Loucy (cell line): Measurements from ENCODE around the gene PRKN.

Source experiments
- H2AFZ ChIP-seq: fragments of 200-600 bp; sonication (generic); 2 replicates; pipeline ENCODE4 v1.6.0; 2016; ENCODE audit warnings: antibody characterized with exemption, mild to moderate bottlenecking, low read length, moderate library complexity
- H3F3A ChIP-seq: fragments of 200-600 bp; 2 replicates; pipeline ENCODE4 v1.6.0; 2016; ENCODE audit warnings: antibody characterized with exemption, low read depth, mild to moderate bottlenecking
- H3K27me3 ChIP-seq: fragments of 200-600 bp; sonication (generic); 2 replicates; pipeline ENCODE4 v1.6.1; 2014; ENCODE audit warnings: low read length, mild to moderate bottlenecking; ENCODE audit not compliant: insufficient read depth, poor library complexity, severe bottlenecking
- H3K36me3 ChIP-seq: fragments of 200-600 bp; sonication (generic); 2 replicates; pipeline ENCODE4 v1.6.1; 2016; ENCODE audit warnings: low read length; ENCODE audit not compliant: insufficient read depth
- H3K4me1 ChIP-seq: fragments of 200-600 bp; sonication (generic); 2 replicates; pipeline ENCODE4 v1.5.1; 2014; ENCODE audit warnings: low read length, mild to moderate bottlenecking; ENCODE audit not compliant: insufficient read depth, poor library complexity, severe bottlenecking
- H3K4me2 ChIP-seq: fragments of 200-600 bp; sonication (generic); 2 replicates; pipeline ENCODE4 v1.6.0; 2014; ENCODE audit warnings: antibody characterized with exemption, low read length, low read depth, mild to moderate bottlenecking; ENCODE audit not compliant: poor library complexity, severe bottlenecking
- H3K4me3 ChIP-seq: fragments of 200-600 bp; sonication (generic); 2 replicates; pipeline ENCODE4 v1.5.1; 2014; ENCODE audit warnings: low read length, mild to moderate bottlenecking, mixed read lengths; ENCODE audit not compliant: poor library complexity, severe bottlenecking
- H3K79me2 ChIP-seq: fragments of 200-600 bp; sonication (generic); 2 replicates; pipeline ENCODE4 v1.6.1; 2014; ENCODE audit warnings: low read length; ENCODE audit not compliant: insufficient read depth
- H3K9ac ChIP-seq: fragments of 200-600 bp; sonication (generic); 2 replicates; pipeline ENCODE4 v1.6.0; 2014; ENCODE audit warnings: mild to moderate bottlenecking, low read depth, low read length, moderate library complexity; ENCODE audit not compliant: poor library complexity, severe bottlenecking
- H3K9me2 ChIP-seq: fragments of 200-600 bp; sonication (generic); replicated peaks from 2 replicates; pipeline ENCODE4 v1.6.1; 2016; ENCODE audit warnings: low read depth, low read length, mixed read lengths
- H3K9me3 ChIP-seq: fragments of 200-600 bp; sonication (generic); 2 replicates; pipeline ENCODE4 v1.6.1; 2014; ENCODE audit warnings: mild to moderate bottlenecking, antibody characterized with exemption, low read length, low read depth; ENCODE audit not compliant: insufficient read depth
- H4K20me1 ChIP-seq: fragments of 200-600 bp; sonication (generic); 2 replicates; pipeline ENCODE4 v1.6.0; 2014; ENCODE audit warnings: antibody characterized with exemption, low read length, mild to moderate bottlenecking; ENCODE audit not compliant: insufficient read depth, poor library complexity, severe bottlenecking
- EZH2phosphoT487 ChIP-seq: fragments of 200-600 bp; IDR thresholded peaks from 2 replicates; pipeline ENCODE4 v1.6.1; 2018; ENCODE audit warnings: antibody characterized with exemption, mild to moderate bottlenecking, moderate library complexity, borderline replicate concordance
- TF ChIP-seq, protein P1 (sequence below): fragments of 200-600 bp; sonication (generic); conservative IDR thresholded peaks from 2 replicates; pipeline ENCODE4 v1.5.1; 2014; ENCODE audit warnings: mild to moderate bottlenecking, antibody characterized with exemption, low read length

Gene PRKN

DNA sequence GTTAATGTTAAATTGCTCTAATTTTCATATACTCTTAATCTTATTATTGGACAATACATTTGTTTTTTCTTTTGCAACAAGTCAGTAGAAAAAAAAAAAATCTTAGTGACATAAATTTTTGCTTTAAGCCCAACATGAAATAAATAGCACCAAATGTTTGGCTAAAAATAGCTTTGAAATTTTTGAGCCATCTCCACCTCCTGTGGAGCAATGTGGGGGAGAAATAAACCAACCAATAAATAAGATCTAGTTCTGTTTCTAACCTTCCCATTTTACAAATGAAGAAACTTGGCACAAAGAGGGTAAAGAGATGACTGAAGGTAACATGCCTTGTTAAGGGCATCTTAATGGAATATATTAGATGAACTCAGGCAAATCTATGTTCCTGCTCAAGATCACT lies 91.4 kb downstream of the PRKN start:
- Histone ChIP-seq H3K9me3 (no peaks in the 10 kb centered on the region; the same call in 1 of the 2 replicates), H3K36me3 (no peaks in the 10 kb centered on the region), H3K9me2 (no peaks in the 10 kb centered on the region), H3K9ac (no peak overlapping the region), H3F3A (no peaks in the 10 kb centered on the region), H3K4me1 (no peaks in the 10 kb centered on the region), H3K79me2 (no peaks in the 10 kb centered on the region), H3K4me2 (no peak overlapping the region), H4K20me1 (no peaks in the 10 kb centered on the region), H3K4me3 (no peak overlapping the region), H3K27me3 (no peaks in the 10 kb centered on the region), H2AFZ (no peak overlapping the region)
- TF ChIP-seq, protein P1, sequence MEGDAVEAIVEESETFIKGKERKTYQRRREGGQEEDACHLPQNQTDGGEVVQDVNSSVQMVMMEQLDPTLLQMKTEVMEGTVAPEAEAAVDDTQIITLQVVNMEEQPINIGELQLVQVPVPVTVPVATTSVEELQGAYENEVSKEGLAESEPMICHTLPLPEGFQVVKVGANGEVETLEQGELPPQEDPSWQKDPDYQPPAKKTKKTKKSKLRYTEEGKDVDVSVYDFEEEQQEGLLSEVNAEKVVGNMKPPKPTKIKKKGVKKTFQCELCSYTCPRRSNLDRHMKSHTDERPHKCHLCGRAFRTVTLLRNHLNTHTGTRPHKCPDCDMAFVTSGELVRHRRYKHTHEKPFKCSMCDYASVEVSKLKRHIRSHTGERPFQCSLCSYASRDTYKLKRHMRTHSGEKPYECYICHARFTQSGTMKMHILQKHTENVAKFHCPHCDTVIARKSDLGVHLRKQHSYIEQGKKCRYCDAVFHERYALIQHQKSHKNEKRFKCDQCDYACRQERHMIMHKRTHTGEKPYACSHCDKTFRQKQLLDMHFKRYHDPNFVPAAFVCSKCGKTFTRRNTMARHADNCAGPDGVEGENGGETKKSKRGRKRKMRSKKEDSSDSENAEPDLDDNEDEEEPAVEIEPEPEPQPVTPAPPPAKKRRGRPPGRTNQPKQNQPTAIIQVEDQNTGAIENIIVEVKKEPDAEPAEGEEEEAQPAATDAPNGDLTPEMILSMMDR: no peak
- TF ChIP-seq EZH2phosphoT487: no peak

DNA sequence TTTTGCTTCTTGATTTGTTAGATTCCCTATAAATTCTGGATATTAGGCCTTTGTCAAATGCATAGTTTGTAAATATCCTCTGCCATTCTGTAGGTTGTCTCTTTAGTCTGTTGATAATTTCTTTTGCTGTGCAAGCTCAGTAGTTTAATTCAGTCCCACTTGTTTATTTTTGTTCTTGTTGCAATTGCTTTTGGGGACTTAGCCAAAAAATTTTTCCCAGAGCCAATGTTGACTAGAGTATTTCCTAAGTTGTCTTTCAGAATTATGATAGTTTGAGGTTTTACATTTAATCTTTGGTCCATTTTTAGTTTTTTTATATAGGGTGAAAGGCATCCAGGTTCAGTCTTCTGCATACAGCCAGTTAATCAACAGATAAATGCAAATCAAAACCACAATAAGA lies 96.0 kb downstream of the PRKN start:
- H3K36me3 ChIP-seq: no peaks in the 10 kb centered on the region
- no peaks in the 10 kb centered on the region for H4K20me1 ChIP-seq
- no peak overlapping the region for H3K9ac ChIP-seq
- no peak for TF ChIP-seq EZH2phosphoT487
- TF ChIP-seq, protein P1: no peak
- no peaks in the 10 kb centered on the region for H3K4me1 ChIP-seq
- H3F3A ChIP-seq: no peaks in the 10 kb centered on the region
- no peaks in the 10 kb centered on the region for H3K9me2 ChIP-seq
- H3K4me2 ChIP-seq: no peak overlapping the region
- H3K79me2 ChIP-seq: no peaks in the 10 kb centered on the region
- no peaks in the 10 kb centered on the region for H3K27me3 ChIP-seq
- H2AFZ ChIP-seq: no peak overlapping the region
- no peaks in the 10 kb centered on the region; the same call in 1 of the 2 replicates for H3K9me3 ChIP-seq
- H3K4me3 ChIP-seq: no peak overlapping the region

DNA sequence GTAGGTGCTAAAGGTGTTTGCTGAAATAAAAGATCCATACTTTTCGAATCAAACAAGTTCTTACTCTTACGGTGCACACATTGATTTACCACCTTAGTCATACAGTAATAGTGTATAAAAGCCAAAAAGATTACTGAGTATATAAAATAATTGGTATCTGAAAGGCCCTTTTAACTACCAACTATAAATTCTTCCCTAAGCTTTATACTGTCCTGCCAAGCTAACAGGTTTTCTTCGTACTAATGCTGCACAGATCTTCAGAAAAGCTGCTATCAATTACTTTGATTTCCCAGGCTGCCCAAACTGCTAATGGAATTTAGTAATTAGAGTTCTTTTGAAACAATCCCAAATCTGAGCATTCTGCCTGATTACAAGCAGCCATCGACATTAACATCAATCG lies 97.5 kb downstream of the PRKN start:
- no peaks in the 10 kb centered on the region for H3K79me2 ChIP-seq
- H3K9me2 ChIP-seq: no peaks in the 10 kb centered on the region
- no peak overlapping the region for H3K9ac ChIP-seq
- H3F3A ChIP-seq: no peaks in the 10 kb centered on the region
- no peak overlapping the region for H3K4me2 ChIP-seq
- no peaks in the 10 kb centered on the region for H3K27me3 ChIP-seq
- no peak overlapping the region for H2AFZ ChIP-seq
- H3K36me3 ChIP-seq: no peaks in the 10 kb centered on the region
- H4K20me1 ChIP-seq: no peaks in the 10 kb centered on the region
- no peaks in the 10 kb centered on the region for H3K9me3 ChIP-seq
- TF ChIP-seq, protein P1: no peak
- no peak for TF ChIP-seq EZH2phosphoT487
- H3K4me1 ChIP-seq: no peaks in the 10 kb centered on the region
- no peak overlapping the region for H3K4me3 ChIP-seq
